Large intestine (tissue), 3 donors: Measurements from ENCODE around the gene MN1. TPM values are rescaled to one million over a fixed set of nuclear protein-coding genes. Genes with fewer than 3 reads are reported as not detected.

ENCODE experiments used
- DNase-seq, 2 donors: peaks; one replicate each; pipeline versions ENCODE4 v3.0.0 to v3.0.0-alpha.2; 2013
- H3K27ac ChIP-seq: one replicate; pipeline ENCODE4 v1.5.1; 2013; ENCODE audit warnings: low read length
- H3K27me3 ChIP-seq: 2 replicates; pipeline ENCODE4 v1.6.1; 2013; ENCODE audit warnings: low read length; ENCODE audit not compliant: control insufficient read depth, insufficient read depth
- H3K36me3 ChIP-seq: 2 replicates; pipeline ENCODE4 v1.6.1; 2013; ENCODE audit warnings: low read length; ENCODE audit not compliant: control insufficient read depth, insufficient read depth
- H3K4me1 ChIP-seq: one replicate; pipeline ENCODE4 v1.6.1; 2013; ENCODE audit warnings: low read length; ENCODE audit not compliant: control insufficient read depth, insufficient read depth
- H3K4me3 ChIP-seq: one replicate; pipeline ENCODE4 v1.5.1; 2013; ENCODE audit warnings: low read length
- H3K9me3 ChIP-seq: one replicate; pipeline ENCODE4 v1.6.1; 2013; ENCODE audit warnings: mild to moderate bottlenecking, low read depth, low read length, moderate library complexity; ENCODE audit not compliant: control insufficient read depth
- WGBS: methylation state at CpG from one replicate; pipeline ENCODE4 v1.1.5; 2013; ENCODE audit warnings: low lambda C conversion rate; ENCODE audit not compliant: insufficient coverage; 5-methylcytosine and 5-hydroxymethylcytosine counted together
- polyA plus RNA-seq: library from polyadenylated mRNA; unstranded; fragments of 120-200 nt; gene quantifications from one replicate; pipeline ENCODE4 v1.2.1, GENCODE V29; 2013

The MN1 gene
- polyA plus RNA-seq, 1 donor: 5.8 TPM

DNA sequence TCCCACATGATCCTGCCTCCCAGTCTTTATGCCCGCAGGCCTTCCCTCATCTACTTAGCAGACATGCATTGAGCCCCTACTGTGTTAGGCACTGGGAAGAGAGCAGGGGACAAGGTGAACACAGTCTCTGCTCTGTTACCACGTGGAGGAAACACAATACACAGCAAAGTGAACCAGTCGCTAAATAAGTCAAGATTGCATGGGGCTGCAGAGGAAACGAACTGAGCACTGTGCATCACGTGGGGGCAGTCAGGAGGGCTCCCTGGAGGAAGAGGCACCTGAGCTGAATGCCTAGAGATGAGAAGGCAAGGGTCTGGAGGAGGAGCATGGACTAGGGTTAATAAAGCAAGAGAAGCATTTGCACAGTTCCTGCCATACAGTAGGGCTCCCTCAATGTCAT, 102.7 kb downstream of the MN1 start:
- H3K36me3 ChIP-seq: no peaks in the 10 kb centered on the region
- no peak overlapping the region for H3K27ac ChIP-seq
- DNase-seq: no peak
- no CpG with 5 or more reads among the region's 5 CpGs for WGBS
- H3K4me1 ChIP-seq: no peaks in the 10 kb centered on the region
- H3K9me3 ChIP-seq: peaks cover 4% of the 10 kb centered on the region
- H3K4me3 ChIP-seq: no peak overlapping the region
- H3K27me3 ChIP-seq: no peaks in the 10 kb centered on the region

Other genes starting within 250 kb of the MN1 start
- 53.4 TPM for gene PITPNB, start 117.5 kb upstream of the MN1 start, polyA plus RNA-seq